Upper lobe of left lung (tissue), 6 donors: ENCODE measurements around the gene HACL1. TPM values are rescaled to one million over a fixed set of nuclear protein-coding genes. Genes with fewer than 3 reads are reported as not detected.
A peak's percentile ranks its signal among the peaks of the same experiment; 100 is the strongest.
"Not testable (repeated sequence)": the region's sequence is repeated elsewhere in the genome, so short reads cannot be mapped to it uniquely, and the experiment has no call there.

Source experiments
- ATAC-seq, 2 donors: fragments of 200-7000 bp; cut with Tn5 transposase; one replicate each; pipeline ENCODE4 v1.9.1; 2022; ENCODE audit warnings: mild to moderate bottlenecking in 2 of 2, moderate library complexity in 2 of 2; ENCODE audit not compliant: low FRiP score in 2 of 2
- DNase-seq, 2 donors: peaks; one replicate each; pipeline ENCODE4 v3.0.0-alpha.2; 2019 to 2020
- H3K27ac ChIP-seq, 4 donors: fragments of 200-600 bp; sonication (generic); one replicate each; pipeline ENCODE4 v1.5.1; 2016 to 2019
- H3K27me3 ChIP-seq, 4 donors: fragments of 200-600 bp; sonication (generic); one replicate each; pipeline ENCODE4 v1.5.1; 2017 to 2019
- H3K36me3 ChIP-seq, 4 donors: fragments of 200-600 bp; sonication (generic); one replicate each; pipeline ENCODE4 v1.5.1; 2016 to 2019
- H3K4me1 ChIP-seq, 4 donors: fragments of 200-600 bp; sonication (generic); one replicate each; pipeline ENCODE4 v1.5.1; 2018 to 2019
- H3K4me3 ChIP-seq, 4 donors: fragments of 200-600 bp; sonication (generic); one replicate each; pipeline ENCODE4 v1.5.1; 2017 to 2019; ENCODE audit warnings: mild to moderate bottlenecking in 2 of 4, moderate library complexity in 1 of 4
- H3K9me3 ChIP-seq, 4 donors: fragments of 200-600 bp; sonication (generic); one replicate each; pipeline ENCODE4 v1.5.1; 2018 to 2019
- EP300 ChIP-seq, 4 donors: sonication (generic); formaldehyde crosslinking; IDR thresholded peaks; one replicate each; pipeline ENCODE4 v1.5.1; 2017; ENCODE audit warnings: antibody characterized with exemption in 4 of 4, control low read depth in 2 of 4
- POLR2A ChIP-seq, 4 donors: fragments of 450-650 bp; IDR thresholded peaks; one replicate each; pipeline ENCODE4 v1.5.1; 2016 to 2017; ENCODE audit warnings: antibody characterized with exemption in 4 of 4, mild to moderate bottlenecking in 2 of 4
- POLR2AphosphoS5 ChIP-seq, 2 donors: sonication (generic); formaldehyde crosslinking; IDR thresholded peaks; one replicate each; pipeline ENCODE4 v1.5.1; 2017; ENCODE audit warnings: antibody characterized with exemption in 2 of 2
- WGBS, 2 donors: methylation state at CpG; one replicate each; pipeline ENCODE4 v1.1.5; 2017 to 2018; 5-methylcytosine and 5-hydroxymethylcytosine counted together
- total RNA-seq, 6 donors: library from RNA; depleted of rRNA in 4 of 6; stranded (reverse); fragments of >200 nt in 4 of 6; gene quantifications; one replicate each; pipeline versions ENCODE4 v1.1.0 to v1.2.1, GENCODE V29; 2016 to 2021
- TF ChIP-seq, protein P1 (sequence below), 6 experiments: fragments of 450-650 bp in 4 of 6; fragments of 200-600 bp in 2 of 6; sonication (generic) in 2 of 6; IDR thresholded peaks; one replicate each; pipeline ENCODE4 v1.5.1; 2016 to 2019; ENCODE audit warnings: antibody characterized with exemption in 6 of 6
- donor health status: DM: no; HTN: no; CAD: no; lungs with moderate emphysema.
- donor health status: DM: no; HTN: yes; CAD: no; lungs with severe emphysema.

The HACL1 gene
- total RNA-seq, 6 donors from 2014 or later, result 12.9 to 32.5 (median 19.6) TPM

GRCh38 chr3:15536856-15537255 is 64.5 kb downstream of the HACL1 start:
- ATAC-seq, result no peak

GRCh38 chr3:15535732-15536131 is 65.6 kb downstream of the HACL1 start:
- Histone ChIP-seq H3K4me1 (peaks cover 0 to 5% (median 0%) of the 10 kb centered on the region in 4 donors), H3K9me3 (no peaks in the 10 kb centered on the region), H3K4me3 (no peak overlapping the region), H3K36me3 (no peaks in the 10 kb centered on the region), H3K27ac (no peak overlapping the region), H3K27me3 (no peaks in the 10 kb centered on the region)
- TF ChIP-seq EP300 (IDR thresholded peaks at IDR 0.05) (no peak), POLR2AphosphoS5 (IDR thresholded peaks at IDR 0.05) (no peak), POLR2A (IDR thresholded peaks at IDR 0.05) (no peak)
- TF ChIP-seq, protein P1, sequence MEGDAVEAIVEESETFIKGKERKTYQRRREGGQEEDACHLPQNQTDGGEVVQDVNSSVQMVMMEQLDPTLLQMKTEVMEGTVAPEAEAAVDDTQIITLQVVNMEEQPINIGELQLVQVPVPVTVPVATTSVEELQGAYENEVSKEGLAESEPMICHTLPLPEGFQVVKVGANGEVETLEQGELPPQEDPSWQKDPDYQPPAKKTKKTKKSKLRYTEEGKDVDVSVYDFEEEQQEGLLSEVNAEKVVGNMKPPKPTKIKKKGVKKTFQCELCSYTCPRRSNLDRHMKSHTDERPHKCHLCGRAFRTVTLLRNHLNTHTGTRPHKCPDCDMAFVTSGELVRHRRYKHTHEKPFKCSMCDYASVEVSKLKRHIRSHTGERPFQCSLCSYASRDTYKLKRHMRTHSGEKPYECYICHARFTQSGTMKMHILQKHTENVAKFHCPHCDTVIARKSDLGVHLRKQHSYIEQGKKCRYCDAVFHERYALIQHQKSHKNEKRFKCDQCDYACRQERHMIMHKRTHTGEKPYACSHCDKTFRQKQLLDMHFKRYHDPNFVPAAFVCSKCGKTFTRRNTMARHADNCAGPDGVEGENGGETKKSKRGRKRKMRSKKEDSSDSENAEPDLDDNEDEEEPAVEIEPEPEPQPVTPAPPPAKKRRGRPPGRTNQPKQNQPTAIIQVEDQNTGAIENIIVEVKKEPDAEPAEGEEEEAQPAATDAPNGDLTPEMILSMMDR (IDR thresholded peaks at IDR 0.05), result no peak
- WGBS, 2 donors, result 100% methylated on average over 1 of the region's 1 CpG
- ATAC-seq, result no peak
- DNase-seq, result no peak

More at GRCh38 chr3:15536856-15537255, 64.5 kb downstream of the HACL1 start:
- H3K9me3 ChIP-seq, result no peaks in the 10 kb centered on the region
- H3K27ac ChIP-seq, result no peak overlapping the region
- TF ChIP-seq POLR2A (IDR thresholded peaks at IDR 0.05), result no peak
- TF ChIP-seq EP300 (IDR thresholded peaks at IDR 0.05), result no peak
- TF ChIP-seq, protein P1 (IDR thresholded peaks at IDR 0.05), result no peak
- no peak for TF ChIP-seq POLR2AphosphoS5 (IDR thresholded peaks at IDR 0.05)
- DNase-seq, result no peak
- no peak overlapping the region for H3K4me3 ChIP-seq
- no peaks in the 10 kb centered on the region for H3K27me3 ChIP-seq
- H3K4me1 ChIP-seq, result no peaks in the 10 kb centered on the region
- no peaks in the 10 kb centered on the region for H3K36me3 ChIP-seq
- WGBS, 2 donors, result 42 to 51% methylated on average over 2 of the region's 2 CpGs

DNA sequence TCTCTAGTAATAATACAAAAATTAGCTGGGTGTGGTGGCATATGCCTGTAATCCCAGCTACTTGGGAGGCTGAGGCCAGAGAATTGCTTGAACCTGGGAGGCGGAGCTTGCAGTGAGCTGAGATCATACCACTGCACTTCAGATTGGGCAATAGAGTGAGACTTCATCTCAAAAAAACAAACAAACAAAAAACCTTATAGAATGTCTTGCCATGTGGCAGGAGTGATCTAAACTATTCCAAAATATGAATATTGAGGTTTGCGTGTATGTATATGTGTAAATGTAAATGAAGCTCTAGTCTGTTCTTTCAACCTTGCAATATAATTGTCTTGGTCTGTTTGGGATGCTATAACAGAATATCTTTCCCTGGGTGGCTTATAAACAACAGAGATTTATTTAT is 68.8 kb downstream of the HACL1 start:
- not testable (repeated sequence) for H3K27me3 ChIP-seq, H3K9me3 ChIP-seq, H3K4me3 ChIP-seq, H3K36me3 ChIP-seq, H3K27ac ChIP-seq, DNase-seq, ATAC-seq
- WGBS, 2 donors, result 100% methylated on average over 2 of the region's 2 CpGs
- peaks cover 4 to 32% (median 19%) of the 10 kb centered on the region in 4 donors for H3K4me1 ChIP-seq

- peaks cover 4 to 39% (median 26%) of the 10 kb centered on the region in 4 donors for H3K4me1 ChIP-seq
- H3K27ac ChIP-seq, result no peak overlapping the region
- 88 to 100% methylated on average over 1 of the region's 1 CpG for WGBS, 2 donors
- H3K9me3 ChIP-seq, result no peaks in the 10 kb centered on the region
- DNase-seq, result no peak
- TF ChIP-seq POLR2A (IDR thresholded peaks at IDR 0.05) (no peak), EP300 (IDR thresholded peaks at IDR 0.05) (no peak), POLR2AphosphoS5 (IDR thresholded peaks at IDR 0.05) (no peak)
- TF ChIP-seq, protein P1 (IDR thresholded peaks at IDR 0.05), result no peak
- H3K4me3 ChIP-seq, result no peak overlapping the region
- H3K27me3 ChIP-seq, result no peaks in the 10 kb centered on the region
- ATAC-seq, result no peak
- no peaks in the 10 kb centered on the region for H3K36me3 ChIP-seq
Measured at GRCh38 chr3:15531346-15531745, 70.0 kb downstream of the HACL1 start.

GRCh38 chr3:15528854-15529537 is 72.4 kb downstream of the HACL1 start:
- Histone ChIP-seq H3K27me3 (no peaks in the 10 kb centered on the region), H3K9me3 (no peaks in the 10 kb centered on the region), H3K4me1 (peaks cover 4 to 39% (median 26%) of the 10 kb centered on the region in 4 donors), H3K27ac (peak overlapping the region; percentile 22 to 86 (median 74)), H3K4me3 (no peak overlapping the region), H3K36me3 (no peaks in the 10 kb centered on the region)
- TF ChIP-seq EP300 (IDR thresholded peaks at IDR 0.05) (peak in 3 of 4 donors; percentile 28 to 98 (median 81)), POLR2AphosphoS5 (IDR thresholded peaks at IDR 0.05) (peak in 1 of 2 donors; percentile 65), POLR2A (IDR thresholded peaks at IDR 0.05) (peak in 1 of 4 donors; percentile 66)
- TF ChIP-seq, protein P1 (IDR thresholded peaks at IDR 0.05), result no peak
- DNase-seq (peak in 1 of 2 donors; percentile 83), ATAC-seq (peak; percentile 70 to 93)
- 58 to 79% methylated on average over 4 of the region's 4 CpGs for WGBS, 2 donors
